Inferior parietal cortex (tissue), 1 donor: ENCODE measurements around the gene VWA8.
"Not testable (repeated sequence)": the region's sequence is repeated elsewhere in the genome, so short reads cannot be mapped to it uniquely, and the experiment has no call there.

Experiments
- DNase-seq: peaks from one replicate; pipeline ENCODE4 v3.0.0-alpha.2; 2016; ENCODE audit errors: extremely low spot score

VWA8 gene

GRCh38 chr13:41745496-41745895, 215.4 kb downstream of the VWA8 start:
- DNase-seq, result not testable (repeated sequence)

GRCh38 chr13:41742917-41743552, 217.9 kb downstream of the VWA8 start:
- no peak for DNase-seq

GRCh38 chr13:41740479-41740878, 220.4 kb downstream of the VWA8 start:
- no peak for DNase-seq

GRCh38 chr13:41722684-41723535, 238.0 kb downstream of the VWA8 start:
- DNase-seq, result no peak

GRCh38 chr13:41720839-41721561, 239.9 kb downstream of the VWA8 start:
- no peak for DNase-seq

- no peak for DNase-seq
Measured at GRCh38 chr13:41716236-41716635, 244.7 kb downstream of the VWA8 start.

GRCh38 chr13:41713405-41713804, 247.5 kb downstream of the VWA8 start:
- no peak for DNase-seq

- DNase-seq, result no peak
Measured at GRCh38 chr13:41710771-41711170, 250.1 kb downstream of the VWA8 start.

GRCh38 chr13:41709511-41709910, 251.4 kb downstream of the VWA8 start:
- DNase-seq, result no peak

- no peak for DNase-seq
Measured at GRCh38 chr13:41708713-41709112, 252.2 kb downstream of the VWA8 start.

GRCh38 chr13:41707194-41707821, 253.6 kb downstream of the VWA8 start:
- no peak for DNase-seq

- DNase-seq, result no peak
Measured at GRCh38 chr13:41706152-41706551, 254.8 kb downstream of the VWA8 start.

- DNase-seq, result no peak
Measured at GRCh38 chr13:41702540-41702939, 258.4 kb downstream of the VWA8 start.

GRCh38 chr13:41701676-41702075, 259.2 kb downstream of the VWA8 start:
- no peak for DNase-seq

GRCh38 chr13:41700790-41701310, 260.1 kb downstream of the VWA8 start:
- DNase-seq, result no peak

GRCh38 chr13:41699759-41700158, 261.1 kb downstream of the VWA8 start:
- no peak for DNase-seq

- DNase-seq, result no peak
Measured at GRCh38 chr13:41697578-41697977, 263.3 kb downstream of the VWA8 start.

- DNase-seq, result no peak
Measured at GRCh38 chr13:41696163-41697003, 264.5 kb downstream of the VWA8 start.

- DNase-seq, result no peak
Measured at GRCh38 chr13:41694545-41695301, 266.2 kb downstream of the VWA8 start.

- DNase-seq, result no peak
Measured at GRCh38 chr13:41693434-41693833, 267.5 kb downstream of the VWA8 start.
